GM19397 (cell line): ENCODE data around the gene ZDHHC4.
"Not testable (repeated sequence)": the region's sequence is repeated elsewhere in the genome, so short reads cannot be mapped to it uniquely, and the experiment has no call there.

Experiments
- ATAC-seq: cut with Tn5 transposase; IDR thresholded peaks from one replicate; pipeline ENCODE4 v1.9.1; 2021; ENCODE audit warnings: mild to moderate bottlenecking, moderate library complexity; ENCODE audit not compliant: unreplicated experiment

The ZDHHC4 gene

DNA sequence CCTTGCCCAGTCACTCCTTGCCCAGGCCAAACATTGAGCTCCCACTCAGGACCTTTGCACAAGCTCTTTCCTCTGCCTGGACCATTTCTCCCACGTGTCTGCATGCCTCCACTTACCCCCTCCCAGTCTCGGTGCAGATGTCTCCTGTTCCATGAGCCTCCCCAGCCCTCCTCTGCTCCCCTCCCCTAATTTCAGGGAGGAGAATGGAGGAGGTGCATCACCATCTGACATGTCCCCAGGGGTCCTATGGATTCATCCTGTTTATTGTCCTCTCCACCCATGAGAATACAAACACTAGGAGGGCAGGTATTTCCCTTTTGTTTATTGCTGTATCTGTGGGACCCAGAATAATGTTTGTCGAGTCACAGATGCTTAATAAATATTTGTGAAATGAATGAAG lies 17.4 kb upstream of the ZDHHC4 start:
- no peak for ATAC-seq

DNA sequence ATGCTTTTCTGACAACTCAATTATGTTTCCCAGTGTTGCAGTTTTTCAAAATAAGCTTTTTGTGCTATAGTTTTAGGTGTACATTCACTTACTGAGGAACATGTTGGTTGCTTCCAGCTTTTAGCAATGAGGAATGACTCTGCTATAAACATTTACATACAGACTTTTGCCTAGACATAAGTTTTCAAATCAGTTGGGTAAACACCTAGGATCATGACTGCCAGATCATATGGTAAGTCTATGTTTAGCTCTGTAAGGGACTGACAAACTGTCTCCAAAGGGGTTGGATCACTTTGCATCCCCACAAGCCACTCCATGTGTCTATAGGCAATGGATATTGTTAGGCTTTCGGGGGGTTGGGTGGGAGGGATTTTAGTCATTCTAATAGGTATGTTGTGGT lies 15.1 kb upstream of the ZDHHC4 start:
- no peak for ATAC-seq

DNA sequence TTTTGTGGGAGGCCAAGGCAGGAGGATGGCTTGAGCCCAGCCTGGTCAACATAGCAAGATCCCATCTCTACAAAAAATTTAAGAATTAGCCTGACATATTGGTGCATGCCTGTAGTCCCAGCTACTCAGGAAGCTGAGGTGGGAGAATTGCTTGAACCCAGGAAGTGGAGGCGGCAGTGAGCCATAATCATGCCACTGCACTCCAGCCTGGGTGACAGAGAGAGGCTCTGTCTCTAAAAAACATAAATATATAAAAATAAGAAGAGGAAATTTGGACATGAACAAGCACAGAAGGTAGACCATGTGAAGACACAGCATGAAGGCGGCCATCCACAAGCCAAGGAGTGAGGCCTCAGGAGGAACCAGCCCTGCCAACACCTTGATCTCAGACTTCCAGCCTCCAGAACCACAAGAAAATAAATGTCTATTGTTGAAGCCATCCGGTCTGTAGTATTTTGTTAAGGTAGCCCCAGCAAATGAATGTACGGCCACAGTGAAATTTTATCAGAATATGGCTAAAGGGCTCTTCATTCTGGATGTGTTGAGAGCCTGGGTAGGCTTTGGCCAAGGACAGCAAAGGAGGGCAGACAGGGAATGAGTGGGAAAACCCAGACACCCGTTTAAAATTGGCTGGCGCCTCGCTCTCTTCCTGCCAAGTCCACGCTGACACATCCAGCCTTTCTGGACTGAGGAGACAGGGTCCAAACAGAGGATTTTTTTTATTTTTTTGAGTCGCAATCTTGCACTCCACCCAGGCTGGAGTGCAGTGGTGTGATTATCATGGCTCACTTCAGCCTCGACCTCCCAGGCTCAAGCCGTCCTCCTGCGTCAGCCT lies 13.1 kb upstream of the ZDHHC4 start:
- ATAC-seq = no peak

DNA sequence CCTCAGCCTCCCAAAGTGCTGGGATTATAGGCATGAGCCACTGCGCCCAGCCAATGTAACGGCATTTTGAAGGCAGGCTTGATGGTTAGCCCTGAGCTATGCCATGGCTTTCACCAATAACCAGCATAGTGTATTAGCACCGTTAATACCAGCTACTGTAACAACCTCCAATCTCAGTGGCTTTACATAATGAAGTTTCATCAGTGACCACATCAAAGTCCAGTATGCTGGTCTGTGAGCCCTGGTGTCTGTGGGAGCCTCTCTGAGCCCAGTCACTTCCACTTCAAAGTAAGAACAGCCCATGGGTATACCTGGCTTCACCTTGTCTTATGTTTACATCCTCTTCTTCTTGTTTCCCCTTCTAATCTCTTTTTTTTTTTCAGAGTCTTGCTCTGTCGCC lies 11.6 kb upstream of the ZDHHC4 start:
- ATAC-seq = no peak

- no peak for ATAC-seq
Measured at GRCh38 chr7:6567886-6568285, 9.4 kb upstream of the ZDHHC4 start.

DNA sequence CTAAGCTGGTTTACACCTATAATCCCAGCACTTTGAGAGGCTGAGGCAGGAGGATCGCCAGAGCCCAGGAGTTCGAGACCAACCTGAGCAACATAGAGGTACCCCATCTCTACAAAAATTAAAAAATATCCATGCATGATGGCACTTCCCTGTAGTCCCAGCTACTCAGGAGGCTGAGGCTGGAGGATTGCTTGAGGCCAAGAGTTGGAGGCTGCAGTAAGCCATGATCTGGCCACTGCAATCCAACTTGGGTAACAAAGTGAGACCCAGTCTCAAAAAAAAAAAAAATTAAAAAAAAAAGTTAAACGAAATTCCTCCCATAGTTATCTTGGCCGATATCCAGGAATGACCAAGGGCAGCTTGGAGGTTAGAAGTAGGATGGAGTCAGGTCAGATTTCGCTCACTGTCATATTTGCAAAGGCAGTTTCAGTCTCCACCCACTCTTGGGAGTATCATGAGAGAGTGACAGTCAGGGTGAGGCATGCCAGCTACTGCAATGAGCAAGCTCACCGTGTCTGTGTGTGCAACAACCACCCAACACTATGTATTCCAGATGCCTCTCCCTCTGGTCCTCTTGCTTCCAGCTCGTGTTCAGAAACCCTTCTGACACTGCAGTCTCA lies 6.0 kb upstream of the ZDHHC4 start:
- no peak for ATAC-seq

- no peak for ATAC-seq
Measured at GRCh38 chr7:6575281-6576023, 1.8 kb upstream of the ZDHHC4 start.

DNA sequence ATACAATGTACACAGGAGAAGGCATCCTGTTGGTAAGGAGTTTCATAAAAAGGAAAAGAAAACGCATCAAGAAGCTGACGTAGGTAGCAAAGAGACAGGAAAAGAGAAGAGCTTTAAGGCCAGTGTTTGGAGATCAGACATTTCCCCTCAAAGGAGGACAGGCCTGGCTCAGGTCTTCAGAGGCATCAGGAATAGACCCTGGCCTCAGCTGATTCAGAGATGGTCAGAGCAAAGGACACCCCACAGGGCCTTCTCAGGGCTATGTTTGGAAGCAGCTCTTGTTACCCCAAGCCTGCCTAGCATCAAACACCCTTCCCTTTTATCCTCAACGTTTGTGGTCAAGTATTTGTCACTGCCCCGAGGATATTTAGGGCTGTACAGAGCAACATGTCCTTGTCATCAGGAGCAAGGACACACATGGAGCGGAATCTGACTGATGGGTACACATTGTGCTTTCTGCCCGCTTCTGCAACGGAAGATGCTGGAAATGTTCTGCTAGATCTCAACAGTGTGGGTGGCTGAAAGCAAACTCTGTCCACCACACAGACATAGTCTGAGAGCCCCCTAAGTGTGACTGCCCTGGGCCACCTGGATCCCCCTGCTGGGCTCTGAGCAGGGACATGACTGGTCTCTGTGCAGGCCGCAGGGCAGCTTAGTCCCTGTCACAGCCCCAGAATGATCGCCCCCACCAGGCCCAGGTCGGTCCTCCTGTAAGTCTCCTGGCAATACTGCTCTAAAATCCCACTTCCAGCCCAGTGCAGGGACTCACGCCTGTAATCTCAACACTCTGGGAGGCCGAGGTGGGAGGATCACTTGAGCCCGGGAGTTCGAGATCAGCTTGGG lies 1.0 kb upstream of the ZDHHC4 start:
- ATAC-seq = no peak

DNA sequence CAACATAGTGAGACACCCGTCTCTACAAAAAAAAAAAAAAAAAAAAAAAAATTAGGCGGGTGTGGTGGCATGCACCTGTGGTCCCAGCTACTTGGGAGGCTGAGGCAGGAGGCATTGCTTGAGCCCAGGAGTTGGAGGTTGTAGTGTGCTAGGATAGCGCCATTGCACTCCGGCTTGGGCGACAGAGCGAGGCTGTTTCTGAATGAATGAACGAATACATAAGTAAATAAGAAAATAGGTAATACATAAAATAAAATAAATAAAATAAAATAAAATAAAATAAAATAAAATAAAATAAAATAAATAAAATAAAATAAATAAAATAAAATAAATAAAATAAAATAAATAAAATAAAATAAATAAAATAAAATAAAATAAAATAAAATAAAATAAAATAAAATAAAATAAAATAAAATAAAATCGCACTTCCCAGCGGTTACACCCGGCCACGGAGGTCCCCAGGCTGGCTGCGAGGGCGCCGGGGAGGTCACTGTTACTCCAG lies 336 bp upstream of the ZDHHC4 start:
- ATAC-seq = not testable (repeated sequence)

DNA sequence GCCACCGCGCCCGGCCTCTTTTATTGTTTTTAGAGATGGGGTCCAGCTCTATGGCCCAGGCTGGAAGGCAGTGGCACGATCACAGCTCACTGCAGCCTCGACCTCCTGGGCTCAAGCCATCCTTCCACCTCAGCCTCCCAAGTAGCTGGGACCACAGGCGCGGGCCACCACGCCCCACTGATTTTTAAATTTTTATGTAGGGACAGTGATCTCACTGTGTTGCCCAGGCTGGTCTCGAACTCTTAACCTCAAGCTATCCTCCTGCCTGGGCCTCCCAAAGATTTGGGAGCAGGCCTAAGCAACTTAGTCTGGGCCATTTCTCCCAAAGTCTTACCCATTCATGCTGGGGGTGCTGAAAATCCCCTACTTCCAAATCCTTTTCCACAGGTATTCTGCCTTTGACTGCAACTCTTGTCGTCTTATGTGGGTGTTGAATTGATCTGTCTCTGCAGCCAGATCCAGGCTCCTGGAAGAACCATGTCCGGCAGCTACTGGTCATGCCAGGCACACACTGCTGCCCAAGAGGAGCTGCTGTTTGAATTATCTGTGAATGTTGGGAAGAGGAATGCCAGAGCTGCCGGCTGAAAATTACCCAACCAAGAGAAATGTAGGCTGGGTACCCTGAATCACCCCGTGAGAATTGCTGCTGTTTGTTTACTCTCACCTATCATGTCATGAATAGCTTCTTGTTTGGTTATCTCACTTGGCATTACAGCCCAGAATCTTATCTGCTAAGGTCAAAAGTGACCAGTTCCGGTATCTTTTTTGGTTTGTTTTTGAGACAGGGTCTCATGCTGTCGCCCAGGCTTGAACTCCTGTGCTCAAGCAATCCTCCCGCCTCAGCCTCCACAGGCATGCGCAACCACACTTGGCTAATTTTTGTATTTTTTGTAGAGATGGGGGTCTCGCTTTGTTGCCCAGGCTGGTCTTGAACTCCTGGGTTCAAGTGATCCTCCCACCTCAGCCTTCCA lies 1.1 kb downstream of the ZDHHC4 start:
- no peak for ATAC-seq

GRCh38 chr7:6579446-6579845 lies 2.2 kb downstream of the ZDHHC4 start:
- no peak for ATAC-seq

- ATAC-seq = not testable (repeated sequence)
Measured at GRCh38 chr7:6585746-6586432, 8.6 kb downstream of the ZDHHC4 start.

DNA sequence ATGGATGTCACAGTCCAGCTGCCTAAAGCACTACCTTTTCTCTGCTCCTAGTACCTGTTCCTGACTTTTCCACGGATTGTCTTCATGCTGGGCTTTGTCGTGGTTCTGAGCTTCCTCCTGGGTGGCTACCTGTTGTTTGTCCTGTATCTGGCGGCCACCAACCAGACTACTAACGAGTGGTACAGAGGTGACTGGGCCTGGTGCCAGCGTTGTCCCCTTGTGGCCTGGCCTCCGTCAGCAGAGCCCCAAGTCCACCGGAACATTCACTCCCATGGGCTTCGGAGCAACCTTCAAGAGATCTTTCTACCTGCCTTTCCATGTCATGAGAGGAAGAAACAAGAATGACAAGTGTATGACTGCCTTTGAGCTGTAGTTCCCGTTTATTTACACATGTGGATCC lies 11.3 kb downstream of the ZDHHC4 start:
- ATAC-seq = no peak

DNA sequence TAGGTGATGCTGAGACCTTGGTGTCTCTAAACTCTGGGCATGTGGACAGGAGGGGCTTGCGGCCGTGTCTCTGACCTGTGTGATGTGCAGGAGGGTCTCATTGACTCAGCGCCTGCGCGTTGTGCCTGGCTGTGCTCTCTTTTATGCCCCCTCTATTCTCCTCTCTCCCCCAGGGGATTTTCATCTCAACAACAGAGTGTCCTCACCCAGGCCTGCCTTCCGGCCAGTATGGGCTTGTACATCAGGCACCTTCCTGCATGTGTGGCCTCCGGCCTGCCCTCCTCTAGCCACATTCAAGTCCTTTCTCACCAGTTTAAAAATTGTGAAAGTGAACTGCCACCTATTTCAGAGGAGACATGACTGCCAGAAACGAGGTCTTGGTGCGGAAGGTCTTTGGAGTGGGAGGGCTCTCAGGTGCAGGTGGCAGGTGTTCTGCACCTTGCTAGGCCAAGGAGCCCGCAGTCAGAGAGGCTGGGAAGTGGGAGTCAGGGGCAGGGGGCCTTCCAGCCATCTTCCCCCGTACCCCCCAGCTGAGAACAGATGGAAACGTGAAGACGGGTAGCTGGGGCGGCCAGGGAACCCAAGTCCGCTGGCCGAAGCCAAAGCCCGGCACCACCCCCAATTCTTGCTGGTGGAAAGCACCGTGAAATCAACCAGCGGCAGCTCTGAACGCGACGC lies 12.0 kb downstream of the ZDHHC4 start:
- no peak for ATAC-seq

DNA sequence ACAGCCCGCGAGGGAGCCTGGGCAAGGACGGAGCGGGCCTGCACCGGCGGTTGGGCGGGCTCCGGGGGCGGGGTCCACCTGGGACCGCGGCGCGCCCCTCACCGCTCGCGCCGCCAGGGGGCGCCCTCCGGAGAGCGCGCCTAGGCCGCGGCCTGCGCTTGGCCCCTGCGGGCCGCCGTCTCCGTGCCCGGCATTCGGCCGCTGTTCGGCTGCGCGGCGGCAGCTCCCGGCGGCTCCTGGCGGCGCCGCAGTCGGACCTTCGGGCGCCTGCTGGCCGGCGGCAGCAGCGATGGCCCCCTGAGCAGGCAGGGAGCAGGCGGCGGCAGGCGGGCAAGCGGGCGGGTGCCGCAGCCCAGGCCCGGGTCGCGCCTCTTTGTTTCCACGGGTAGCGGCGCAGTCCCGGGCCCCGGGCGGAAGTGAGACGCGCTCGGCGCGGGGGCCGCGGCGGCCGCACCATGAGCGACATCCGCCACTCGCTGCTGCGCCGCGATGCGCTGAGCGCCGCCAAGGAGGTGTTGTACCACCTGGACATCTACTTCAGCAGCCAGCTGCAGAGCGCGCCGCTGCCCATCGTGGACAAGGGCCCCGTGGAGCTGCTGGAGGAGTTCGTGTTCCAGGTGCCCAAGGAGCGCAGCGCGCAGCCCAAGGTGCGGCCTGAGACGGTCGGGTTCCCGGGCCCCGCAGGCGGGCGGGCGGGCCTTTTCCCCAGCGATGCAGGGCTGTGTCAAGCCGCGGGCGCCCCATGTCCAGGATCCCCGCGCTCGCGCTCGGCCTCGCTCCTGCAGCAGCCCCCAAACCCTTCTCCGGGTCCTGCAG lies 12.8 kb downstream of the ZDHHC4 start, which contains the start of gene INTS15:
Gene INTS15, plus strand, starts transcription at position 193 of the 816 bp plus-strand sequence. Its CDS starts 263 bp downstream, at position 456.
- peak; percentile 91 for ATAC-seq

- ATAC-seq = no peak
Measured at GRCh38 chr7:6590645-6591110, 13.4 kb downstream of the ZDHHC4 start.

DNA sequence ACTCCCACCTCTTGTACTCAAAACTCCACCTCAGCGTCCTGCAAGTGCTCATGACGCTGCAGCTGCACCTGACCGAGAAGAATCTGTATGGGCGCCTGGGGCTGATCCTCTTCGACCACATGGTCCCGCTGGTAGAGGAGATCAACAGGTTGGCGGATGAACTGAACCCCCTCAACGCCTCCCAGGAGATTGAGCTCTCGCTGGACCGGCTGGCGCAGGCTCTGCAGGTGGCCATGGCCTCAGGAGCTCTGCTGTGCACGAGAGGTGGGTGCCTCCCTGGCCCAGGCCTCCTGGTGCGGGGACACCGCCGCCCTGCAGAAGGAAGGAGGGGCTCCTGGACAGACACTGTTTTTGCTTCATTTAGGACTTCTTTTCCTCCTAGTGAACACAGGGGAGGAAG lies 22.8 kb downstream of the ZDHHC4 start:
- ATAC-seq = no peak
